IMR-90 (cell line): ENCODE results near the gene CDKL5.

Source experiments
- CEBPB ChIP-seq: IDR thresholded peaks from 2 replicates; pipeline ENCODE4 v1.6.1; 2012; ENCODE audit warnings: low read depth, low read length, improper control_type of control experiment
- CHD1 ChIP-seq: IDR thresholded peaks from 2 replicates; pipeline ENCODE4 v1.6.1; 2012; ENCODE audit warnings: low read depth, low read length, improper control_type of control experiment
- FOS ChIP-seq: fragments of 150-350 bp; IDR thresholded peaks from 2 replicates; pipeline ENCODE4 v1.6.1; 2016; ENCODE audit warnings: low read depth, low read length
- MAFK ChIP-seq: IDR thresholded peaks from 2 replicates; pipeline ENCODE4 v1.6.1; 2012; ENCODE audit warnings: low read depth, low read length, improper control_type of control experiment
- POLR2A ChIP-seq: IDR thresholded peaks from 2 replicates; pipeline ENCODE4 v1.6.1; 2012; ENCODE audit warnings: mild to moderate bottlenecking, low read depth, low read length
- RAD21 ChIP-seq: IDR thresholded peaks from 2 replicates; pipeline ENCODE4 v1.6.1; 2012; ENCODE audit warnings: low read length, improper control_type of control experiment
- RCOR1 ChIP-seq: IDR thresholded peaks from 2 replicates; pipeline ENCODE4 v1.6.1; 2012; ENCODE audit warnings: mild to moderate bottlenecking, low read length, improper control_type of control experiment; ENCODE audit not compliant: insufficient replicate concordance
- RFX5 ChIP-seq: IDR thresholded peaks from 2 replicates; pipeline ENCODE4 v1.8.0; 2012; ENCODE audit warnings: low read depth, mild to moderate bottlenecking, low read length, moderate library complexity
- SMC3 ChIP-seq: fragments of 150-350 bp; IDR thresholded peaks from 2 replicates; pipeline ENCODE4 v1.6.1; 2016; ENCODE audit warnings: low read depth, mild to moderate bottlenecking, antibody characterized with exemption, low read length, moderate library complexity
- TF ChIP-seq, protein P1 (sequence below): conservative IDR thresholded peaks from 2 replicates; pipeline ENCODE4 v1.5.1; 2012; ENCODE audit warnings: mild to moderate bottlenecking, low read depth, low read length, improper control_type of control experiment
- TF ChIP-seq, protein P2 (sequence below): fragments of 150-350 bp; IDR thresholded peaks from 2 replicates; pipeline ENCODE4 v1.6.1; 2017; ENCODE audit warnings: mild to moderate bottlenecking, antibody characterized with exemption, low read length, low read depth
- TF ChIP-seq, protein P3 (sequence below): fragments of 150-350 bp; IDR thresholded peaks from 2 replicates; pipeline ENCODE4 v1.6.1; 2016; ENCODE audit warnings: low read depth, mild to moderate bottlenecking, low read length, moderate library complexity, borderline replicate concordance

DNA sequence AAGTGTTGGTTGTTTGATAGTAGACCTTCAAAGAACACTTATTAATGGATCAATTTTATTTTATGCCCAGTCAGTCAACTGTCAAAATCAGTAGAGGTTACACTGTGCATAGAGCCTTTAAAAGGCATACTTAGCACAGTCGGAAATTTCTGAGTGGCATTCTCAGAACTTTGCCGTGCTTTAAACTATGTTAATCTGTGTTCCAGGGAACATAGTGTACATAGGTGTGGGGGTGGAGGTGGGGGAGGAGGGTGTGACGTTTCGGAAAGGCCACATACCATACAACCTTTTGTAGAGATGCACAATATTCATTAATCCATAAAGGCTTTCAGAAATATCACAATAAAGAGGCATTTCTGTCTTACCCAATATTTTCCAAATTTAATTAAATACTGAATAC lies 170.7 kb downstream of the CDKL5 start:
- TF ChIP-seq, protein P1, sequence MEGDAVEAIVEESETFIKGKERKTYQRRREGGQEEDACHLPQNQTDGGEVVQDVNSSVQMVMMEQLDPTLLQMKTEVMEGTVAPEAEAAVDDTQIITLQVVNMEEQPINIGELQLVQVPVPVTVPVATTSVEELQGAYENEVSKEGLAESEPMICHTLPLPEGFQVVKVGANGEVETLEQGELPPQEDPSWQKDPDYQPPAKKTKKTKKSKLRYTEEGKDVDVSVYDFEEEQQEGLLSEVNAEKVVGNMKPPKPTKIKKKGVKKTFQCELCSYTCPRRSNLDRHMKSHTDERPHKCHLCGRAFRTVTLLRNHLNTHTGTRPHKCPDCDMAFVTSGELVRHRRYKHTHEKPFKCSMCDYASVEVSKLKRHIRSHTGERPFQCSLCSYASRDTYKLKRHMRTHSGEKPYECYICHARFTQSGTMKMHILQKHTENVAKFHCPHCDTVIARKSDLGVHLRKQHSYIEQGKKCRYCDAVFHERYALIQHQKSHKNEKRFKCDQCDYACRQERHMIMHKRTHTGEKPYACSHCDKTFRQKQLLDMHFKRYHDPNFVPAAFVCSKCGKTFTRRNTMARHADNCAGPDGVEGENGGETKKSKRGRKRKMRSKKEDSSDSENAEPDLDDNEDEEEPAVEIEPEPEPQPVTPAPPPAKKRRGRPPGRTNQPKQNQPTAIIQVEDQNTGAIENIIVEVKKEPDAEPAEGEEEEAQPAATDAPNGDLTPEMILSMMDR = no peak
- TF ChIP-seq POLR2A (no peak), SMC3 (no peak), FOS (no peak), RAD21 (no peak), CEBPB (no peak), MAFK (no peak), RCOR1 (no peak), CHD1 (no peak), RFX5 (no peak)
- TF ChIP-seq, protein P2, sequence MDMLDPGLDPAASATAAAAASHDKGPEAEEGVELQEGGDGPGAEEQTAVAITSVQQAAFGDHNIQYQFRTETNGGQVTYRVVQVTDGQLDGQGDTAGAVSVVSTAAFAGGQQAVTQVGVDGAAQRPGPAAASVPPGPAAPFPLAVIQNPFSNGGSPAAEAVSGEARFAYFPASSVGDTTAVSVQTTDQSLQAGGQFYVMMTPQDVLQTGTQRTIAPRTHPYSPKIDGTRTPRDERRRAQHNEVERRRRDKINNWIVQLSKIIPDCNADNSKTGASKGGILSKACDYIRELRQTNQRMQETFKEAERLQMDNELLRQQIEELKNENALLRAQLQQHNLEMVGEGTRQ = no peak
- TF ChIP-seq, protein P3, sequence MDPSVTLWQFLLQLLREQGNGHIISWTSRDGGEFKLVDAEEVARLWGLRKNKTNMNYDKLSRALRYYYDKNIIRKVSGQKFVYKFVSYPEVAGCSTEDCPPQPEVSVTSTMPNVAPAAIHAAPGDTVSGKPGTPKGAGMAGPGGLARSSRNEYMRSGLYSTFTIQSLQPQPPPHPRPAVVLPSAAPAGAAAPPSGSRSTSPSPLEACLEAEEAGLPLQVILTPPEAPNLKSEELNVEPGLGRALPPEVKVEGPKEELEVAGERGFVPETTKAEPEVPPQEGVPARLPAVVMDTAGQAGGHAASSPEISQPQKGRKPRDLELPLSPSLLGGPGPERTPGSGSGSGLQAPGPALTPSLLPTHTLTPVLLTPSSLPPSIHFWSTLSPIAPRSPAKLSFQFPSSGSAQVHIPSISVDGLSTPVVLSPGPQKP = no peak
